A673 (cell line): ENCODE data around the gene CEP72. TPM values are rescaled to one million over a fixed set of nuclear protein-coding genes. Genes with fewer than 3 reads are reported as not detected.

Source experiments
- BruUV-seq: library from RNA; stranded (reverse); fragments of 400-500 nt; replicated peaks from 2 replicates; lab custom pipeline; 2021; lab: Mats Ljungman, UMichigan
- CTCF ChIA-PET: fragments of 300-600 bp; sonication (Branson Sonifier 250); formaldehyde crosslinking; loops from one replicate; lab custom pipeline; 2022; ENCODE audit warnings: antibody characterized with exemption; lab: Charles Lee
- POLR2A ChIA-PET: fragments of 300-600 bp; sonication (Branson Sonifier 250); formaldehyde crosslinking; loops from one replicate; lab custom pipeline; 2022; ENCODE audit warnings: antibody characterized with exemption; ENCODE audit not compliant: low non-redundant PET; lab: Charles Lee
- DNase-seq: peaks from one replicate; pipeline ENCODE4 v3.0.0-alpha.2; 2015; ENCODE audit warnings: low spot score
- H3K27ac ChIP-seq: fragments of 200-600 bp; sonication (generic); 2 replicates; pipeline ENCODE4 v1.5.1; 2016; ENCODE audit warnings: mixed run types, low read depth, mild to moderate bottlenecking, mixed read lengths, antibody characterized with exemption, low read length; ENCODE audit not compliant: poor library complexity, severe bottlenecking
- H3K27me3 ChIP-seq: fragments of 200-600 bp; sonication (generic); replicated peaks from 2 replicates; pipeline ENCODE4 v1.6.1; 2017; ENCODE audit warnings: mixed run types, low read depth, mild to moderate bottlenecking, mixed read lengths, antibody characterized with exemption, low read length; ENCODE audit not compliant: insufficient read depth, poor library complexity
- H3K36me3 ChIP-seq: fragments of 200-600 bp; sonication (generic); 2 replicates; pipeline ENCODE4 v1.6.1; 2016; ENCODE audit warnings: mixed run types, mild to moderate bottlenecking, mixed read lengths, antibody characterized with exemption, low read length; ENCODE audit not compliant: insufficient read depth, poor library complexity, severe bottlenecking
- H3K4me1 ChIP-seq: fragments of 200-600 bp; sonication (generic); 2 replicates; pipeline ENCODE4 v1.6.1; 2017; ENCODE audit warnings: mixed run types, mild to moderate bottlenecking, mixed read lengths, antibody characterized with exemption, low read length; ENCODE audit not compliant: insufficient read depth, poor library complexity, severe bottlenecking
- H3K4me3 ChIP-seq: fragments of 200-600 bp; sonication (generic); 2 replicates; pipeline ENCODE4 v1.5.1; 2016; ENCODE audit warnings: low read depth, mixed run types, mild to moderate bottlenecking, mixed read lengths, low read length; ENCODE audit not compliant: poor library complexity, severe bottlenecking
- H3K9me3 ChIP-seq: fragments of 200-600 bp; sonication (generic); 2 replicates; pipeline ENCODE4 v1.6.1; 2016; ENCODE audit warnings: mixed run types, low read depth, mild to moderate bottlenecking, mixed read lengths, antibody characterized with exemption, low read length; ENCODE audit not compliant: poor library complexity, severe bottlenecking
- EZH2 ChIP-seq: fragments of 200-600 bp; sonication (generic); IDR thresholded peaks from 2 replicates; pipeline ENCODE4 v1.6.1; 2017; ENCODE audit warnings: borderline replicate concordance, low read depth, mild to moderate bottlenecking, mixed read lengths, antibody characterized with exemption, low read length; ENCODE audit not compliant: poor library complexity, severe bottlenecking
- intact Hi-C: fragments of 100-400 bp; cut with micrococcal nuclease; formaldehyde crosslinking; loops from one replicate; pipeline ENCODE4 v1.10.0; 2022; ENCODE audit not compliant: unreplicated experiment
- total RNA-seq: library from RNA; stranded (reverse); gene quantifications from 2 replicates; pipeline ENCODE4 v1.2.3, GENCODE V29; 2021
- TF ChIP-seq, protein P1 (sequence below): fragments of 300-800, 200-600 bp; sonication (generic); conservative IDR thresholded peaks from 2 replicates; pipeline ENCODE4 v1.5.1; 2017; ENCODE audit warnings: low read depth, mild to moderate bottlenecking, antibody characterized with exemption, low read length, moderate library complexity, mixed read lengths

The CEP72 gene
- total RNA-seq, 1 experiment from 2014 or later, result 37.2 TPM

- no peak overlapping the region for H3K27ac ChIP-seq
- no peaks in the 10 kb centered on the region for H3K4me1 ChIP-seq
- no peak overlapping the region for H3K4me3 ChIP-seq
- TF ChIP-seq, protein P1, sequence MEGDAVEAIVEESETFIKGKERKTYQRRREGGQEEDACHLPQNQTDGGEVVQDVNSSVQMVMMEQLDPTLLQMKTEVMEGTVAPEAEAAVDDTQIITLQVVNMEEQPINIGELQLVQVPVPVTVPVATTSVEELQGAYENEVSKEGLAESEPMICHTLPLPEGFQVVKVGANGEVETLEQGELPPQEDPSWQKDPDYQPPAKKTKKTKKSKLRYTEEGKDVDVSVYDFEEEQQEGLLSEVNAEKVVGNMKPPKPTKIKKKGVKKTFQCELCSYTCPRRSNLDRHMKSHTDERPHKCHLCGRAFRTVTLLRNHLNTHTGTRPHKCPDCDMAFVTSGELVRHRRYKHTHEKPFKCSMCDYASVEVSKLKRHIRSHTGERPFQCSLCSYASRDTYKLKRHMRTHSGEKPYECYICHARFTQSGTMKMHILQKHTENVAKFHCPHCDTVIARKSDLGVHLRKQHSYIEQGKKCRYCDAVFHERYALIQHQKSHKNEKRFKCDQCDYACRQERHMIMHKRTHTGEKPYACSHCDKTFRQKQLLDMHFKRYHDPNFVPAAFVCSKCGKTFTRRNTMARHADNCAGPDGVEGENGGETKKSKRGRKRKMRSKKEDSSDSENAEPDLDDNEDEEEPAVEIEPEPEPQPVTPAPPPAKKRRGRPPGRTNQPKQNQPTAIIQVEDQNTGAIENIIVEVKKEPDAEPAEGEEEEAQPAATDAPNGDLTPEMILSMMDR, result no peak
- no peak for TF ChIP-seq EZH2
- no peaks in the 10 kb centered on the region for H3K9me3 ChIP-seq
- H3K27me3 ChIP-seq, result no peaks in the 10 kb centered on the region
- no TSS peak for BruUV-seq
- POLR2A ChIA-PET, result no interaction called here
- CTCF ChIA-PET, result no interaction called here
- intact Hi-C loops, result no loop called here
- H3K36me3 ChIP-seq, result peaks cover 30% of the 10 kb centered on the region
- no peak for DNase-seq
Observed at GRCh38 chr5:662751-663435, 50.8 kb downstream of the CEP72 start.

DNA sequence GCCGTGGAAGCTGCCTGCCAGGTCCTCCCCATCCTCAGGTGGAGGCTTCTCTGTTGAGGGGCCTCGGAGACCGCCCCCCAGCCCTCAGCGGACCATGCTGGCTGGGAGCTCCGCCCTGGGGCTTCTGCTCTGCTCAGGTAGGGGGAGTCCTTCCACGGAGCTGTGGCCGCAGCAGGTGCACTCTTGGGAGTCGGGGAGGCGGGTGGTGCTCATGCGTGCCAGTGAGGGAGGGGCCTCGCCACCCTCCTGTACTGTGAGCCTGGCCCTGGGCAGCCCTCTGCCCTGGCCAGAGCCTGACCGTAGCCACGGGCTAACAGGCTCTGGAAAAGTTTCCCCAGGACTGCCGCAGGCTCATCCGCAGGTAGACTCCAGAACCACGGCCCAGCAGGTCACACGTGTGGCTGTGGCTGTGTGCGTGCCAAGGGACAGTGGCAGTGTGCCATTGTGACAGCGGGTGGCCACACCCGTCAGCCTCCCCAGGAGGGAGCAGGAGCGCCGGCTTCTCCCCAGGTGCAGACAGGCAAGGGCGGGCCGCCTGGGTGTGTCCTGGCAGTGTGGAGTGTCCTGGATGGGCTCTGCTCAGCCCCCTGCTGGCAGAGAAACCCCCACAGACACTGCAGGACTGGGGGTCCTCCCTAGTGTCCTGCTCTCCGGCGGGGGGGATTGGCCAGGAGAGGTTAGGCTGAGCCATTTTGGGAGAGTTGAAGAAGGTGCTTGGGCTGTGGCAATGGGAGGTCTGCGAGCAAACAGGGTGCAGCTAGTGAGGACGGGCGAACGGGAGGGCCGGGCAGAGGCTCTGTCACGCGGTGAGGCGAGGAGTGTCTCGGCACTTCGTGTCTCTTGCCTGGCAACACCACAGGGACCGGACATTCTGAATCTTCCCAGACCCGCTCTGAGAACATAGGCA, 51.5 kb downstream of the CEP72 start:
- Histone ChIP-seq H3K36me3 (peaks cover 24% of the 10 kb centered on the region), H3K27me3 (no peaks in the 10 kb centered on the region), H3K27ac (no peak overlapping the region), H3K4me1 (no peaks in the 10 kb centered on the region), H3K4me3 (no peak overlapping the region), H3K9me3 (no peaks in the 10 kb centered on the region)
- no peak for DNase-seq
- CTCF ChIA-PET, result no interaction called here
- intact Hi-C loops, result no loop called here
- POLR2A ChIA-PET, result no interaction called here
- TF ChIP-seq EZH2, result no peak
- TF ChIP-seq, protein P1, result no peak
- no TSS peak for BruUV-seq

GRCh38 chr5:664343-664993, 52.3 kb downstream of the CEP72 start:
- BruUV-seq, result no TSS peak
- intact Hi-C loops, result no loop called here
- CTCF ChIA-PET, result no interaction called here

More at GRCh38 chr5:664343-664993, 52.3 kb downstream of the CEP72 start:
- DNase-seq, result no peak
- H3K27me3 ChIP-seq, result no peaks in the 10 kb centered on the region
- POLR2A ChIA-PET, result no interaction called here
- H3K9me3 ChIP-seq, result no peaks in the 10 kb centered on the region
- peaks cover 18% of the 10 kb centered on the region for H3K36me3 ChIP-seq
- H3K4me3 ChIP-seq, result no peak overlapping the region
- no peak for TF ChIP-seq EZH2
- TF ChIP-seq, protein P1, result no peak
- H3K4me1 ChIP-seq, result no peaks in the 10 kb centered on the region
- H3K27ac ChIP-seq, result no peak overlapping the region
